Breast epithelium (tissue), 4 donors: Measurements from ENCODE around the gene CALCOCO2. TPM values are rescaled to one million over a fixed set of nuclear protein-coding genes. Genes with fewer than 3 reads are reported as not detected.

Experiments
- DNase-seq, 2 donors: peaks; one replicate each; pipeline ENCODE4 v3.0.0-alpha.2; 2019; ENCODE audit warnings: low spot score in 2 of 2
- H3K27ac ChIP-seq, 2 donors: fragments of 200-600 bp; sonication (generic) in 1 of 2; one replicate each; pipeline ENCODE4 v1.5.1; 2016 to 2019; ENCODE audit warnings: mild to moderate bottlenecking in 1 of 2
- H3K27me3 ChIP-seq, 2 donors: fragments of 200-600 bp; sonication (generic) in 1 of 2; one replicate each; pipeline versions ENCODE4 v1.5.1 to v1.6.0; 2017 to 2019; ENCODE audit warnings: control low read depth in 1 of 2, mild to moderate bottlenecking in 1 of 2
- H3K36me3 ChIP-seq: fragments of 200-600 bp; one replicate; pipeline ENCODE4 v1.5.1; 2019
- H3K4me1 ChIP-seq, 2 donors: fragments of 200-600 bp; sonication (generic); one replicate each; pipeline ENCODE4 v1.5.1; 2016 to 2019; ENCODE audit warnings: control low read depth in 1 of 2
- H3K4me3 ChIP-seq, 3 donors: fragments of 200-600 bp; sonication (generic); 1 replicate in 2 of 3; 2 replicates in 1 of 3; pipeline ENCODE4 v1.5.1; 2016 to 2019; ENCODE audit warnings: mild to moderate bottlenecking in 3 of 3, moderate library complexity in 2 of 3
- H3K9me3 ChIP-seq, 2 donors: fragments of 200-600 bp; sonication (generic) in 1 of 2; one replicate each; pipeline ENCODE4 v1.5.1; 2016 to 2019; ENCODE audit warnings: control low read depth in 1 of 2
- CTCF ChIP-seq, 3 donors: fragments of 450-650 bp; IDR thresholded peaks; one replicate each; pipeline ENCODE4 v1.5.1; 2016 to 2017; ENCODE audit warnings: antibody characterized with exemption in 3 of 3, mild to moderate bottlenecking in 3 of 3, moderate library complexity in 3 of 3
- POLR2A ChIP-seq: fragments of 450-650 bp; IDR thresholded peaks from one replicate; pipeline ENCODE4 v1.6.1; 2016; ENCODE audit warnings: antibody characterized with exemption, mild to moderate bottlenecking, moderate library complexity
- POLR2AphosphoS5 ChIP-seq, 3 donors: sonication (generic); formaldehyde crosslinking; IDR thresholded peaks; one replicate each; pipeline ENCODE4 v1.6.1; 2017; ENCODE audit warnings: antibody characterized with exemption in 3 of 3
- intact Hi-C: fragments of 100-400 bp; cut with DNase I; formaldehyde crosslinking; loops from one replicate; pipeline ENCODE4 v1.15.1; 2023; ENCODE audit warnings: low total_unique reads
- total RNA-seq, 3 donors: library from RNA; depleted of rRNA; stranded (reverse); fragments of >200 nt; gene quantifications; one replicate each; pipeline ENCODE4 v1.1.0, GENCODE V29; 2016

Gene CALCOCO2
- total RNA-seq, 3 donors from 2014 or later: 134 to 262 (median 146) TPM

- Histone ChIP-seq H3K4me3 (no peak overlapping the region), H3K4me1 (peaks cover 3 to 14% of the 10 kb centered on the region in 2 donors), H3K27me3 (no peaks in the 10 kb centered on the region), H3K9me3 (no peaks in the 10 kb centered on the region), H3K36me3 (peaks cover 9% of the 10 kb centered on the region), H3K27ac (peak overlapping the region; percentile 78 to 94)
- intact Hi-C loops: no loop called here
- TF ChIP-seq POLR2A (no peak), CTCF (IDR thresholded peaks at IDR 0.05) (no peak), POLR2AphosphoS5 (IDR thresholded peaks at IDR 0.05) (no peak)
- DNase-seq: no peak
Measured at GRCh38 chr17:48843187-48843900, 12.5 kb downstream of the CALCOCO2 start.

DNA sequence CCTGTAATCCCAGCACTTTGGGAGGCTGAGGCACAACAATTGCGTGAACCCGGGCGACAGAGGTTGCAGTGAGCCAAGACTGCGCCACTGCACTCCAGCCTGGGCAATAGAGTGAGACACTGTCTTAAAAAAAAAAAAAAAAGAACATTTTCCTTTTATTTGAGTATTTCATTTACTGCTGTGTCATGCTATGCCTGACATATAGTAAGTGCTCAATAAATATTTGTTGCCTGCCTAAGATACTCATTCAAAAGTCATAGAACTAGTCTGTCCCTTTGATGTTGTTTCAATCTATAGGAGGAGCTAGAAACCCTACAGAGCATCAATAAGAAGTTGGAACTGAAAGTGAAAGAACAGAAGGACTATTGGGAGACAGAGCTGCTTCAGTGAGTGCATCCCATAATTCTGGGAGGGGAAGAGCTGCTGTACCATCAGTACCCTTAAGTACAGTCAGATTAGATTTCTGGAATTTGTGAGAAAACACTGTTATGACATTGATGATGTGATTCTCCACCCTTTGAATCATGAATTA is 20.0 kb downstream of the CALCOCO2 start:
- no peak for DNase-seq
- TF ChIP-seq POLR2AphosphoS5 (IDR thresholded peaks at IDR 0.05): no peak
- no peak for TF ChIP-seq CTCF (IDR thresholded peaks at IDR 0.05)
- no peak for TF ChIP-seq POLR2A
- no peak overlapping the region for H3K4me3 ChIP-seq
- peaks cover 26% of the 10 kb centered on the region for H3K36me3 ChIP-seq
- intact Hi-C loops: no loop called here
- no peaks in the 10 kb centered on the region for H3K4me1 ChIP-seq
- no peak overlapping the region for H3K27ac ChIP-seq
- H3K9me3 ChIP-seq: no peaks in the 10 kb centered on the region
- H3K27me3 ChIP-seq: no peaks in the 10 kb centered on the region

- Histone ChIP-seq H3K27me3 (no peaks in the 10 kb centered on the region), H3K36me3 (peaks cover 20% of the 10 kb centered on the region), H3K27ac (no peak overlapping the region), H3K4me3 (no peak overlapping the region), H3K4me1 (no peaks in the 10 kb centered on the region), H3K9me3 (no peaks in the 10 kb centered on the region)
- DNase-seq: no peak
- TF ChIP-seq POLR2AphosphoS5 (IDR thresholded peaks at IDR 0.05): no peak
- no peak for TF ChIP-seq CTCF (IDR thresholded peaks at IDR 0.05)
- no peak for TF ChIP-seq POLR2A
- intact Hi-C loops: no loop called here
Measured at GRCh38 chr17:48854774-48855476, 24.1 kb downstream of the CALCOCO2 start.

GRCh38 chr17:48856122-48856821 is 25.4 kb downstream of the CALCOCO2 start:
- TF ChIP-seq POLR2AphosphoS5 (IDR thresholded peaks at IDR 0.05) (no peak), CTCF (IDR thresholded peaks at IDR 0.05) (no peak), POLR2A (no peak)
- H3K4me3 ChIP-seq: no peak overlapping the region
- no peak for DNase-seq
- H3K36me3 ChIP-seq: peaks cover 16% of the 10 kb centered on the region
- no peaks in the 10 kb centered on the region for H3K4me1 ChIP-seq
- H3K27ac ChIP-seq: no peak overlapping the region
- H3K9me3 ChIP-seq: no peaks in the 10 kb centered on the region
- no peaks in the 10 kb centered on the region for H3K27me3 ChIP-seq
- intact Hi-C loops: no loop called here
